ENCODE results near the gene PAX5. TPM values are rescaled to one million over a fixed set of nuclear protein-coding genes. Genes with fewer than 3 reads are reported as not detected.

Gene PAX5
- polyA plus RNA-seq, 1 experiment: not detected

DNA sequence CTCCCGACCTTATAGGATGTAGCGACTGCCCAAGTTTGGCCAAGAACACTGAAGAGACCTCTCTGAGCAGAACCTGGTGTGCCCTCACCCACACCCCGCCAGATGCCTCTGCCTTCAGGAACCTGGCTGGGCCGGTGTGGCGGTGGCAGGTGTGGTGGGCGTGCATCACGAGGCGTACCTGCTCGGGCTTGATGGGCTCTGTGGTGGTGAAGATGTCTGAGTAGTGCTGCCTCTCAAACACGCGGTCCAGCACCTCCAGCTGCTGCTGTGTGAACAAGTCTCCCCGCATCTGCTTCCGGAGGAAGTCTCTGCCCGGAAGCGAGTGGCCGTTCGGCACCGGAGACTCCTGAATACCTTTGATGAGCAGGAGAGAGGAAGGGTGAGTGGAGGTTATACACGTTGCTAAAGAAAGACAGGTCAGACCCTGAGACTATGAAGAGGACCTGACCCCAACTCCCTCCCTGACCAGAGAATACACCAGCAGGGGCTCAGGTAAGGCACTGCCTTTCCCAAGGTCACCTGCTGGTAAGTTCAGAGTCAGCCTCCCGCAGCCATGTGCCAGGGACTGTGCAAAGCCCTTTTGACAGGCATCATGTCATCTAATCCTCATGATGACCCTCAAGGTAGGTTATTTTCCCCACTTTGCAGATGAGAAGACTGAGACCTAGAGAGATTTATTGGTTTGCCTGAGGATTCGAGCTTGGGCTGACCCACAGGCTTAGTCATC is 67.5 kb downstream of the PAX5 start:
- TF ChIP-seq, protein P1, sequence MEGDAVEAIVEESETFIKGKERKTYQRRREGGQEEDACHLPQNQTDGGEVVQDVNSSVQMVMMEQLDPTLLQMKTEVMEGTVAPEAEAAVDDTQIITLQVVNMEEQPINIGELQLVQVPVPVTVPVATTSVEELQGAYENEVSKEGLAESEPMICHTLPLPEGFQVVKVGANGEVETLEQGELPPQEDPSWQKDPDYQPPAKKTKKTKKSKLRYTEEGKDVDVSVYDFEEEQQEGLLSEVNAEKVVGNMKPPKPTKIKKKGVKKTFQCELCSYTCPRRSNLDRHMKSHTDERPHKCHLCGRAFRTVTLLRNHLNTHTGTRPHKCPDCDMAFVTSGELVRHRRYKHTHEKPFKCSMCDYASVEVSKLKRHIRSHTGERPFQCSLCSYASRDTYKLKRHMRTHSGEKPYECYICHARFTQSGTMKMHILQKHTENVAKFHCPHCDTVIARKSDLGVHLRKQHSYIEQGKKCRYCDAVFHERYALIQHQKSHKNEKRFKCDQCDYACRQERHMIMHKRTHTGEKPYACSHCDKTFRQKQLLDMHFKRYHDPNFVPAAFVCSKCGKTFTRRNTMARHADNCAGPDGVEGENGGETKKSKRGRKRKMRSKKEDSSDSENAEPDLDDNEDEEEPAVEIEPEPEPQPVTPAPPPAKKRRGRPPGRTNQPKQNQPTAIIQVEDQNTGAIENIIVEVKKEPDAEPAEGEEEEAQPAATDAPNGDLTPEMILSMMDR (IDR thresholded peaks at IDR 0.05; ENCODE audit: insufficient read depth, low read depth, low read length): no peak
- DNase-seq (ENCODE audit: low read depth): no peak
- peaks cover 14% of the 10 kb centered on the region for H3K27me3 ChIP-seq (ENCODE audit: control insufficient read depth, insufficient read depth, low read length)
- no peaks in the 10 kb centered on the region for H3K36me3 ChIP-seq (ENCODE audit: control insufficient read depth, insufficient read depth, low read length)
- POLR2A ChIA-PET: no interaction called here
- CTCF ChIA-PET: interaction anchor here (1.1 kb wide), 1 partner anchor 444 kb away, joined by 3 read pairs; no protein-coding TSS in a partner anchor
- no peak overlapping the region for H3K4me3 ChIP-seq (ENCODE audit: low read depth, low read length)

DNA sequence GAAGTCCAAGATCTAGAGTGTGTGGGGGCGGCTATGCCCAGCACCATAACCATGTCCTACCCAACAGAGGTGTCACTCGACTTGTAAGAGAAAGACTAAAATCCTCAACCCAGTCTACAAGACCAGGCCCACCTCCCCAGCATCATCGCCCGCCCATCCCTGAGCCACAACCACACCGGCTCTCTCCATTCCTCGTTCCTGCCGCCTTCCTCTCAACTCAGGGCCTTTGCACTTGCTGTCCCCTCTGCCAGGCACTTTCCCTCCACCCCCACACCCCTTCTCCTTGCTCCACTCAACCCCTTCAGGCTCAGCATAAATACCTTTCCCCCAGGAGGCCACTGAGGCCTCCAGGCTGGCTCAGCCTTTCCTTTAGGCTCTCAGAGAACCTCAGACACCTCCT is 69.3 kb downstream of the PAX5 start:
- CTCF ChIA-PET: no interaction called here
- no peaks in the 10 kb centered on the region for H3K36me3 ChIP-seq (ENCODE audit: control insufficient read depth, insufficient read depth, low read length)
- H3K27me3 ChIP-seq (ENCODE audit: control insufficient read depth, insufficient read depth, low read length): peaks cover 18% of the 10 kb centered on the region
- no peak overlapping the region for H3K4me3 ChIP-seq (ENCODE audit: low read depth, low read length)
- POLR2A ChIA-PET: no interaction called here
- DNase-seq (ENCODE audit: low read depth): no peak
- TF ChIP-seq, protein P1 (IDR thresholded peaks at IDR 0.05; ENCODE audit: insufficient read depth, low read depth, low read length): no peak

DNA sequence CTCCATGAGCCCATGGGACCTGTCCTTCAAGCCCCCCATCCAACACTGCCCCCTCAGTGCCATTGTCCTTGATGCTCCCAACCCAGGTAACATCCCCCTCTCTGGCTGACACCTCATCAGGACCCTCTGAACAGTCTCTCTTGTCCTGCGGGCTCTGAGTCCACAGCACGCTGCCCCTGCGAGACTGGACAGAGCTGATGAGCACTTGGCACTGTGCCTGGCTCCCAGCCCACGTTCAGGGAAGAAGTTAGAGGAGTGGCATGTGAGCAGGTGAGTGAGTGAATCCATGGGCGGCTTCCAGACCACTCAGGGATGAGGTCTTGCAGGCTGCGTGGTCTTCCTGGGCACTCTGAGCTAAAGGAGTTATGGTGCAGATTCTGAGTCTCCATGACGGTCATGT is 70.7 kb downstream of the PAX5 start:
- Histone ChIP-seq H3K36me3 (ENCODE audit: control insufficient read depth, insufficient read depth, low read length) (no peaks in the 10 kb centered on the region), H3K27me3 (ENCODE audit: control insufficient read depth, insufficient read depth, low read length) (peaks cover 18% of the 10 kb centered on the region), H3K4me3 (ENCODE audit: low read depth, low read length) (no peak overlapping the region)
- TF ChIP-seq, protein P1 (IDR thresholded peaks at IDR 0.05; ENCODE audit: insufficient read depth, low read depth, low read length): no peak
- CTCF ChIA-PET: no interaction called here
- DNase-seq (ENCODE audit: low read depth): no peak
- POLR2A ChIA-PET: no interaction called here

DNA sequence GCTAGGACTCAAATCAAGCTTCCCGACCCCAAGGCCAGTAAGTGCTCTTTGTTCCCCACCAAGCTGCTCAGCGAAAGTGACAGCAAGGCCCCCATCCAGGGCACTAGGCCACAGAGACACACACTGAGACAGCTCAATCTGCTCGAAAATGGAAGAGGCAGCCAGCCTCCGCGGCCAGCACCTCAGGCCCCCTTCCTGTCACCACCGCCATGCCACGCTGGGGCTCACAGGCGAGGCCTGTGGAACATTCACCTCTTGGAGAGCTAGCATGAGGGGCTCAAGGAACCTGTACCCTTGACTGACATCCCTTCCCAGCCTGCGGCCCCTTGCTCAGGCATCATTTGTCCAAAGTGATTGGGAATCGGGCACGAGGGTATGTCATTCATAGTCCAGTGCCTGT is 71.4 kb downstream of the PAX5 start:
- Histone ChIP-seq H3K4me3 (ENCODE audit: low read depth, low read length) (no peak overlapping the region), H3K27me3 (ENCODE audit: control insufficient read depth, insufficient read depth, low read length) (peaks cover 18% of the 10 kb centered on the region), H3K36me3 (ENCODE audit: control insufficient read depth, insufficient read depth, low read length) (no peaks in the 10 kb centered on the region)
- ChIA-PET CTCF (no interaction called here), POLR2A (no interaction called here)
- DNase-seq (ENCODE audit: low read depth): no peak
- TF ChIP-seq, protein P1 (IDR thresholded peaks at IDR 0.05; ENCODE audit: insufficient read depth, low read depth, low read length): no peak

DNA sequence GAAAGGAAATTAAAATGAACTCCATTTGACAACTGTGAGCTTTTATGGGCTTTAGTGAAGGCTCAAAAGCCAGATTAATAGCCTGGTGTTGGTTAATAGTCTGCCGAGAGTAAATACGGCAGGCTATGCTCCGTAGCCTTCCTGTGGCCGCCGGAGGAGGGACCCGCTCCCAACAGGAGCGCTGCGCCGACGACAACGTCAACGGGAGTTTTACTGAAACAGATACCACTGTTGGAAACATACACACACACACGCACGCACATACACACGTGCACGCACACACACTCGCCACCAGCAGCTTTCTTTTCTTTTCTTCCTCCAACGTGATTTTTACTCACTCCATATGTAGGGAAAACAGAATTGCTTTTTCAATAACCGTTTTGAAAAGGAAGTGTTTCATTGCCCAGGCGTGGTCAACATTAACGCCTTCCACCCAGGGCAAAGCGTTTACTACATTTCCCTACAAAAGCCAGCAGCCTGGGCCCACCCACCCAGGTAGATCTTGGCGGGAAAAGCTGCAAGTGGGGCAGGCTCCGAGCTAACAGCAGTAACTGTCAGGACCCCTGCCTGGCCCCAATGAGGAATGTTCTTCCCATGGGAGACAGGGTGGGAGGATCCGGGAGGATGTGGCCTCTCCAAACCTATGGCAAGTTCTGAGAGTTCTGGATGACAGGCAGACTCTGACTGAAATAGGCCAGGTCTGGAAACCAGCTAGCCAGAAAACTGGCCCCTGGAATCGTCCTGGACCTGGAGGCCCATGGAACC is 72.3 kb downstream of the PAX5 start:
- H3K27me3 ChIP-seq (ENCODE audit: control insufficient read depth, insufficient read depth, low read length): peaks cover 21% of the 10 kb centered on the region
- no peaks in the 10 kb centered on the region for H3K36me3 ChIP-seq (ENCODE audit: control insufficient read depth, insufficient read depth, low read length)
- H3K4me3 ChIP-seq (ENCODE audit: low read depth, low read length): no peak overlapping the region
- DNase-seq (ENCODE audit: low read depth): no peak
- ChIA-PET POLR2A (no interaction called here), CTCF (no interaction called here)
- TF ChIP-seq, protein P1 (IDR thresholded peaks at IDR 0.05; ENCODE audit: insufficient read depth, low read depth, low read length): no peak

Measured in BJ (cell line).